HCT116 (cell line): ENCODE results near the gene ARF5. TPM values are rescaled to one million over a fixed set of nuclear protein-coding genes. Genes with fewer than 3 reads are reported as not detected.

Experiments used
- ATAC-seq: fragments of 200-7000 bp; cut with Tn5 transposase; 2 replicates; pipeline ENCODE4 v1.9.1; 2020; ENCODE audit warnings: mild to moderate bottlenecking, moderate library complexity
- BruUV-seq: library from RNA; stranded (reverse); fragments of 400-500 nt; replicated peaks from 2 replicates; lab custom pipeline; 2021; lab: Mats Ljungman, UMichigan
- CTCF ChIA-PET: fragments of 300-600 bp; sonication (Branson Sonifier 250); formaldehyde crosslinking; loops from one replicate; lab custom pipeline; 2021; ENCODE audit warnings: antibody characterized with exemption; lab: Charles Lee
- POLR2A ChIA-PET: fragments of 300-600, 350-600 bp; sonication (Branson Sonifier 250); formaldehyde crosslinking; loops from one replicate; lab custom pipeline; 2021; ENCODE audit warnings: antibody characterized with exemption; lab: Charles Lee
- RAD21 ChIA-PET, 2 experiments: fragments of 300-600 bp; sonication (Branson Sonifier 250); formaldehyde crosslinking; loops; one replicate each; lab custom pipeline; 2023; ENCODE audit warnings: low total read pairs in 2 of 2; ENCODE audit not compliant: uncharacterized antibody in 2 of 2, unreplicated experiment in 2 of 2, low non-redundant PET in 1 of 2; lab: Charles Lee
- DNase-seq: peaks from one replicate; pipeline ENCODE4 v3.0.0-alpha.2; 2010; ENCODE audit warnings: low read depth, low spot score
- H2AFZ ChIP-seq: fragments of 200-600 bp; shearing (Covaris generic), sonication (generic); 2 replicates; pipeline ENCODE4 v1.6.1; 2017; ENCODE audit warnings: low read depth, mixed run types, mixed read lengths, antibody characterized with exemption, low read length; ENCODE audit not compliant: poor library complexity, severe bottlenecking
- H3K27ac ChIP-seq: 2 replicates; pipeline ENCODE4 v1.5.1; 2012; ENCODE audit warnings: low read depth, low read length
- H3K27me3 ChIP-seq: fragments of 200-600 bp; sonication (generic); 2 replicates; pipeline ENCODE4 v1.6.1; 2016; ENCODE audit warnings: mixed run types, low read length, mixed read lengths; ENCODE audit not compliant: insufficient read depth
- H3K36me3 ChIP-seq, 2 experiments: fragments of 200-500 bp in 1 of 2; fragments of 200-600 bp in 1 of 2; sonication (Bioruptor generic) in 1 of 2; sonication (generic) in 1 of 2; 2 replicates each; pipeline versions ENCODE4 v1.5.1 to v1.6.1; 2014 to 2016; ENCODE audit warnings: low read length in 2 of 2, inconsistent platforms in 1 of 2, mixed read lengths in 1 of 2, mixed run types in 1 of 2; ENCODE audit not compliant: insufficient read depth in 2 of 2, control insufficient read depth in 1 of 2
- H3K4me1 ChIP-seq, 2 experiments: fragments of 200-600 bp in 1 of 2; sonication (generic) in 1 of 2; 2 replicates each; pipeline versions ENCODE4 v1.5.1 to v1.6.1; 2012 to 2017; ENCODE audit warnings: low read length in 2 of 2, inconsistent platforms in 1 of 2, mild to moderate bottlenecking in 1 of 2, mixed read lengths in 1 of 2, mixed run types in 1 of 2, moderate library complexity in 1 of 2; ENCODE audit not compliant: insufficient read depth in 2 of 2, control insufficient read depth in 1 of 2
- H3K4me2 ChIP-seq: fragments of 200-600 bp; sonication (generic); 2 replicates; pipeline ENCODE4 v1.6.1; 2017; ENCODE audit warnings: mixed run types, low read length, mixed read lengths
- H3K4me3 ChIP-seq, 2 experiments: fragments of 200-600 bp in 1 of 2; sonication (generic) in 1 of 2; replicated peaks in 1 of 2; 2 replicates each; pipeline ENCODE4 v1.5.1; 2011 to 2016; ENCODE audit warnings: low read length in 2 of 2, control low read depth in 1 of 2, low read depth in 1 of 2, mild to moderate bottlenecking in 1 of 2, mixed read lengths in 1 of 2, mixed run types in 1 of 2
- H3K79me2 ChIP-seq: fragments of 200-600 bp; sonication (generic); 2 replicates; pipeline ENCODE4 v1.6.1; 2017; ENCODE audit warnings: mild to moderate bottlenecking, mixed run types, low read length, moderate library complexity, mixed read lengths; ENCODE audit not compliant: insufficient read depth
- H3K9ac ChIP-seq: fragments of 200-600 bp; sonication (generic); 2 replicates; pipeline ENCODE4 v1.6.1; 2016; ENCODE audit warnings: low read length, mixed read lengths
- H3K9me2 ChIP-seq: fragments of 200-600 bp; sonication (generic), shearing (Covaris generic); 2 replicates; pipeline ENCODE4 v1.6.1; 2017; ENCODE audit warnings: mixed run types, mild to moderate bottlenecking, moderate library complexity; ENCODE audit not compliant: insufficient read depth
- H3K9me3 ChIP-seq, 2 experiments: fragments of 200-500 bp in 1 of 2; fragments of 200-600 bp in 1 of 2; sonication (Bioruptor generic) in 1 of 2; sonication (generic) in 1 of 2; 2 replicates each; pipeline ENCODE4 v1.6.1; 2014 to 2017; ENCODE audit warnings: low read length in 2 of 2, mixed read lengths in 2 of 2, inconsistent platforms in 1 of 2, low read depth in 1 of 2, mild to moderate bottlenecking in 1 of 2, mixed run types in 1 of 2, moderate library complexity in 1 of 2; ENCODE audit not compliant: control insufficient read depth in 1 of 2, insufficient read depth in 1 of 2
- H4K20me1 ChIP-seq: fragments of 200-600 bp; sonication (generic), shearing (Covaris generic); 2 replicates; pipeline ENCODE4 v1.6.1; 2017; ENCODE audit warnings: mixed run types, mild to moderate bottlenecking, moderate library complexity; ENCODE audit not compliant: insufficient read depth
- CBX3 ChIP-seq: IDR thresholded peaks from 2 replicates; pipeline ENCODE4 v1.6.1; 2012; ENCODE audit warnings: low read depth
- CEBPB ChIP-seq: IDR thresholded peaks from 2 replicates; pipeline ENCODE4 v1.6.1; 2012; ENCODE audit warnings: low read depth
- EGR1 ChIP-seq: IDR thresholded peaks from 2 replicates; pipeline ENCODE4 v1.6.1; 2012; ENCODE audit warnings: low read depth
- EZH2phosphoT487 ChIP-seq: fragments of 200-600 bp; IDR thresholded peaks from 2 replicates; pipeline ENCODE4 v1.6.1; 2018; ENCODE audit warnings: antibody characterized with exemption, borderline replicate concordance
- FOSL1 ChIP-seq: IDR thresholded peaks from 2 replicates; pipeline ENCODE4 v1.6.1; 2012; ENCODE audit warnings: low read depth
- JUND ChIP-seq: IDR thresholded peaks from 2 replicates; pipeline ENCODE4 v1.6.1; 2012
- POLR2A ChIP-seq: IDR thresholded peaks from 2 replicates; pipeline ENCODE4 v1.7.0; 2011; ENCODE audit warnings: borderline replicate concordance; ENCODE audit not compliant: insufficient read depth, insufficient read length; ENCODE audit errors: extremely low read depth
- POLR2AphosphoS5 ChIP-seq: IDR thresholded peaks from 2 replicates; pipeline ENCODE4 v1.6.1; 2011; ENCODE audit warnings: mild to moderate bottlenecking, low read depth, low read length, moderate library complexity
- SIN3A ChIP-seq: IDR thresholded peaks from 2 replicates; pipeline ENCODE4 v1.6.1; 2012; ENCODE audit warnings: low read depth
- SP1 ChIP-seq: IDR thresholded peaks from 2 replicates; pipeline ENCODE4 v1.6.1; 2012; ENCODE audit warnings: low read depth
- SRF ChIP-seq: IDR thresholded peaks from 2 replicates; pipeline ENCODE4 v1.6.1; 2012; ENCODE audit warnings: low read depth
- TCF7L2 ChIP-seq: IDR thresholded peaks from 2 replicates; pipeline ENCODE4 v1.7.0; 2011; ENCODE audit warnings: borderline replicate concordance, inconsistent platforms; ENCODE audit not compliant: insufficient read depth, insufficient read length; ENCODE audit errors: extremely low read depth
- YY1 ChIP-seq: IDR thresholded peaks from 2 replicates; pipeline ENCODE4 v1.6.1; 2011; ENCODE audit warnings: low read length, low read depth, moderate library complexity, mild to moderate bottlenecking; ENCODE audit not compliant: insufficient replicate concordance; ENCODE audit errors: extremely low read depth
- ZFX ChIP-seq: fragments of 450-650 bp; IDR thresholded peaks from 2 replicates; pipeline ENCODE4 v1.6.1; 2017
- ZNF274 ChIP-seq: fragments of 200-500 bp; sonication (Bioruptor generic); IDR thresholded peaks from 2 replicates; pipeline ENCODE4 v1.6.1; 2014; ENCODE audit warnings: mild to moderate bottlenecking, low read depth, low read length, inconsistent platforms
- intact Hi-C: fragments of 100-400 bp; cut with micrococcal nuclease; formaldehyde crosslinking; loops from 2 replicates; pipeline ENCODE4 v1.10.0; 2022
- total RNA-seq: library from RNA; stranded (reverse); gene quantifications from one replicate; pipeline ENCODE4 v1.2.1, GENCODE V29; 2021; ENCODE audit not compliant: unreplicated experiment
- TF ChIP-seq, protein P1 (sequence below): IDR thresholded peaks from 2 replicates; pipeline ENCODE4 v1.6.1; 2012
- TF ChIP-seq, protein P2 (sequence below): IDR thresholded peaks from 2 replicates; pipeline ENCODE4 v1.6.1; 2012
- TF ChIP-seq, protein P3 (sequence below): IDR thresholded peaks from 2 replicates; pipeline ENCODE4 v1.6.1; 2011; ENCODE audit warnings: mild to moderate bottlenecking, low read length, moderate library complexity; ENCODE audit not compliant: insufficient replicate concordance; ENCODE audit errors: extremely low read depth
- TF ChIP-seq, protein P4 (sequence below): IDR thresholded peaks from 2 replicates; pipeline ENCODE4 v1.6.1; 2012; ENCODE audit warnings: low read depth

ARF5 gene
- total RNA-seq, 1 experiment from 2014 or later, result 204 TPM

DNA sequence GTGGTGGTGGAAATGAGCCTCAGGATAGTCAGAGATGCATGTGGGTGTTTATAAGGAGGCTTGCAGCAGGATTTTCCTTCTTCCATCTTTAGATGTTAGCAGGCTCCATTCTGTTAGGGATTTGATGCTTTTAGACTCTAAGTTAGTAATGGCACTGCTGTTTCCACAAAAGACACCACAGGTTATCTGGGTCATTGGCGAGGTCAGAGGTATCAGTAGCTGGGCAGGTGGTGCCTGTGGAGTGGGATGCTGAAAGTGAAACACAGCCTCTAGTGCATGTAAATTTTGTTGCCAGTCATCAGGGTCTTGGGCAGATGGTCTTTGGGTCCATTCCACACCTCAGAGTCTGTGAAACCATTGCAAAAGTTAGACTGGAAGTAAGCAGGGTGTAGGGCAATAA is 30.6 kb downstream of the ARF5 start:
- no peaks in the 10 kb centered on the region for H3K79me2 ChIP-seq
- peaks cover 95% of the 10 kb centered on the region for H3K27me3 ChIP-seq
- no peaks in the 10 kb centered on the region for H3K4me1 ChIP-seq
- CTCF ChIA-PET, result no interaction called here
- intact Hi-C loops, result no loop called here
- TF ChIP-seq CEBPB (no peak), SIN3A (no peak), ZNF274 (no peak), YY1 (no peak), SRF (no peak), POLR2A (no peak), TCF7L2 (no peak), ZFX (no peak), POLR2AphosphoS5 (no peak), SP1 (no peak), JUND (no peak), FOSL1 (no peak), CBX3 (no peak), EZH2phosphoT487 (no peak), EGR1 (no peak)
- TF ChIP-seq, protein P1, sequence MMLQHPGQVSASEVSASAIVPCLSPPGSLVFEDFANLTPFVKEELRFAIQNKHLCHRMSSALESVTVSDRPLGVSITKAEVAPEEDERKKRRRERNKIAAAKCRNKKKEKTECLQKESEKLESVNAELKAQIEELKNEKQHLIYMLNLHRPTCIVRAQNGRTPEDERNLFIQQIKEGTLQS, result no peak
- TF ChIP-seq, protein P2, sequence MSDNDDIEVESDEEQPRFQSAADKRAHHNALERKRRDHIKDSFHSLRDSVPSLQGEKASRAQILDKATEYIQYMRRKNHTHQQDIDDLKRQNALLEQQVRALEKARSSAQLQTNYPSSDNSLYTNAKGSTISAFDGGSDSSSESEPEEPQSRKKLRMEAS, result no peak
- TF ChIP-seq, protein P3, sequence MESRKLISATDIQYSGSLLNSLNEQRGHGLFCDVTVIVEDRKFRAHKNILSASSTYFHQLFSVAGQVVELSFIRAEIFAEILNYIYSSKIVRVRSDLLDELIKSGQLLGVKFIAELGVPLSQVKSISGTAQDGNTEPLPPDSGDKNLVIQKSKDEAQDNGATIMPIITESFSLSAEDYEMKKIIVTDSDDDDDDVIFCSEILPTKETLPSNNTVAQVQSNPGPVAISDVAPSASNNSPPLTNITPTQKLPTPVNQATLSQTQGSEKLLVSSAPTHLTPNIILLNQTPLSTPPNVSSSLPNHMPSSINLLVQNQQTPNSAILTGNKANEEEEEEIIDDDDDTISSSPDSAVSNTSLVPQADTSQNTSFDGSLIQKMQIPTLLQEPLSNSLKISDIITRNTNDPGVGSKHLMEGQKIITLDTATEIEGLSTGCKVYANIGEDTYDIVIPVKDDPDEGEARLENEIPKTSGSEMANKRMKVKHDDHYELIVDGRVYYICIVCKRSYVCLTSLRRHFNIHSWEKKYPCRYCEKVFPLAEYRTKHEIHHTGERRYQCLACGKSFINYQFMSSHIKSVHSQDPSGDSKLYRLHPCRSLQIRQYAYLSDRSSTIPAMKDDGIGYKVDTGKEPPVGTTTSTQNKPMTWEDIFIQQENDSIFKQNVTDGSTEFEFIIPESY, result no peak
- TF ChIP-seq, protein P4, sequence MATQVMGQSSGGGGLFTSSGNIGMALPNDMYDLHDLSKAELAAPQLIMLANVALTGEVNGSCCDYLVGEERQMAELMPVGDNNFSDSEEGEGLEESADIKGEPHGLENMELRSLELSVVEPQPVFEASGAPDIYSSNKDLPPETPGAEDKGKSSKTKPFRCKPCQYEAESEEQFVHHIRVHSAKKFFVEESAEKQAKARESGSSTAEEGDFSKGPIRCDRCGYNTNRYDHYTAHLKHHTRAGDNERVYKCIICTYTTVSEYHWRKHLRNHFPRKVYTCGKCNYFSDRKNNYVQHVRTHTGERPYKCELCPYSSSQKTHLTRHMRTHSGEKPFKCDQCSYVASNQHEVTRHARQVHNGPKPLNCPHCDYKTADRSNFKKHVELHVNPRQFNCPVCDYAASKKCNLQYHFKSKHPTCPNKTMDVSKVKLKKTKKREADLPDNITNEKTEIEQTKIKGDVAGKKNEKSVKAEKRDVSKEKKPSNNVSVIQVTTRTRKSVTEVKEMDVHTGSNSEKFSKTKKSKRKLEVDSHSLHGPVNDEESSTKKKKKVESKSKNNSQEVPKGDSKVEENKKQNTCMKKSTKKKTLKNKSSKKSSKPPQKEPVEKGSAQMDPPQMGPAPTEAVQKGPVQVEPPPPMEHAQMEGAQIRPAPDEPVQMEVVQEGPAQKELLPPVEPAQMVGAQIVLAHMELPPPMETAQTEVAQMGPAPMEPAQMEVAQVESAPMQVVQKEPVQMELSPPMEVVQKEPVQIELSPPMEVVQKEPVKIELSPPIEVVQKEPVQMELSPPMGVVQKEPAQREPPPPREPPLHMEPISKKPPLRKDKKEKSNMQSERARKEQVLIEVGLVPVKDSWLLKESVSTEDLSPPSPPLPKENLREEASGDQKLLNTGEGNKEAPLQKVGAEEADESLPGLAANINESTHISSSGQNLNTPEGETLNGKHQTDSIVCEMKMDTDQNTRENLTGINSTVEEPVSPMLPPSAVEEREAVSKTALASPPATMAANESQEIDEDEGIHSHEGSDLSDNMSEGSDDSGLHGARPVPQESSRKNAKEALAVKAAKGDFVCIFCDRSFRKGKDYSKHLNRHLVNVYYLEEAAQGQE, result no peak
- RAD21 ChIA-PET, result no interaction called here
- H2AFZ ChIP-seq, result no peak overlapping the region
- H3K9me2 ChIP-seq, result no peaks in the 10 kb centered on the region
- no peak overlapping the region for H3K27ac ChIP-seq
- ATAC-seq (no peak), DNase-seq (no peak)
- no peak overlapping the region for H3K4me2 ChIP-seq
- H3K9me3 ChIP-seq, result no peaks in the 10 kb centered on the region
- no peak overlapping the region for H3K4me3 ChIP-seq
- BruUV-seq, result no TSS peak
- POLR2A ChIA-PET, result no interaction called here
- no peaks in the 10 kb centered on the region for H4K20me1 ChIP-seq
- no peak overlapping the region for H3K9ac ChIP-seq
- H3K36me3 ChIP-seq, result no peaks in the 10 kb centered on the region
